ENCODE data around the gene ACAN.

- TF ChIP-seq RCOR1 (IDR thresholded peaks at IDR 0.05; ENCODE audit: low read length) (no peak), NRF1 (IDR thresholded peaks at IDR 0.05; ENCODE audit: low read depth, low read length) (no peak), CTCF (IDR thresholded peaks at IDR 0.05) (no peak), JUND (IDR thresholded peaks at IDR 0.05) (no peak), IRF3 (IDR thresholded peaks at IDR 0.05; ENCODE audit: low read depth, low read length) (no peak), ZBTB33 (IDR thresholded peaks at IDR 0.05; ENCODE audit: borderline replicate concordance, low read depth) (no peak), SIN3A (IDR thresholded peaks at IDR 0.05; ENCODE audit: borderline replicate concordance, low read depth, low read length) (no peak), REST (IDR thresholded peaks at IDR 0.05; ENCODE audit: low read depth, low read length) (no peak), EP300 (IDR thresholded peaks at IDR 0.05; ENCODE audit: borderline replicate concordance in 1 of 2, low read depth in 1 of 2, low read length in 1 of 2) (no peak), GATA2 (CRISPR knock-in tag; IDR thresholded peaks at IDR 0.05) (no peak), TCF12 (IDR thresholded peaks at IDR 0.05) (no peak), ELF1 (IDR thresholded peaks at IDR 0.05) (no peak), GABPA (IDR thresholded peaks at IDR 0.05; ENCODE audit: low read depth) (no peak)
Measured at GRCh38 chr15:88805031-88805780, 2.0 kb downstream of the ACAN start.

Data from SK-N-SH (cell line).